H9 (cell line): ENCODE measurements around the gene ATP6V0B. TPM values are rescaled to one million over a fixed set of nuclear protein-coding genes. Genes with fewer than 3 reads are reported as not detected.

ENCODE experiments used
- DNase-seq: peaks from one replicate; pipeline ENCODE4 v3.0.0-alpha.2; 2017
- H2AFZ ChIP-seq: one replicate; pipeline ENCODE4 v1.6.1; 2013; ENCODE audit warnings: mild to moderate bottlenecking, low read length, control low read depth, moderate library complexity
- H2AK5ac ChIP-seq: 2 replicates; pipeline ENCODE4 v1.6.1; 2013; ENCODE audit warnings: low read length, control low read depth, mixed read lengths; ENCODE audit not compliant: insufficient read length
- H2BK120ac ChIP-seq: one replicate; pipeline ENCODE4 v1.6.1; 2013; ENCODE audit warnings: low read depth, mild to moderate bottlenecking, low read length, control low read depth, inconsistent platforms; ENCODE audit not compliant: poor library complexity, severe bottlenecking
- H2BK12ac ChIP-seq: 2 replicates; pipeline ENCODE4 v1.6.1; 2013; ENCODE audit warnings: low read length, control low read depth, mixed read lengths, low read depth; ENCODE audit not compliant: insufficient read length
- H2BK15ac ChIP-seq: 2 replicates; pipeline ENCODE4 v1.6.1; 2013; ENCODE audit warnings: low read depth, low read length, control low read depth
- H2BK20ac ChIP-seq: one replicate; pipeline ENCODE4 v1.6.1; 2013; ENCODE audit warnings: low read depth, mild to moderate bottlenecking, low read length, control low read depth, inconsistent platforms; ENCODE audit not compliant: poor library complexity, severe bottlenecking
- H2BK5ac ChIP-seq: 2 replicates; pipeline ENCODE4 v1.6.1; 2013; ENCODE audit warnings: low read length, control low read depth, mixed read lengths; ENCODE audit not compliant: insufficient read length
- H3K14ac ChIP-seq: 2 replicates; pipeline ENCODE4 v1.6.1; 2013; ENCODE audit warnings: low read length, control low read depth; ENCODE audit not compliant: insufficient read depth
- H3K18ac ChIP-seq: 2 replicates; pipeline ENCODE4 v1.6.1; 2013; ENCODE audit warnings: low read depth, mild to moderate bottlenecking, mixed read lengths, low read length, control low read depth; ENCODE audit not compliant: insufficient read length
- H3K23ac ChIP-seq: 2 replicates; pipeline ENCODE4 v1.6.1; 2013; ENCODE audit warnings: low read length, control low read depth, mixed read lengths, low read depth; ENCODE audit not compliant: insufficient read length
- H3K23me2 ChIP-seq: 2 replicates; pipeline ENCODE4 v1.6.1; 2013; ENCODE audit warnings: low read depth, mild to moderate bottlenecking, mixed read lengths, low read length, control low read depth; ENCODE audit not compliant: insufficient read length, poor library complexity, severe bottlenecking
- H3K27ac ChIP-seq: 2 replicates; pipeline ENCODE4 v1.5.1; 2013; ENCODE audit warnings: low read length, control low read depth, mixed read lengths, low read depth; ENCODE audit not compliant: insufficient read length
- H3K27me3 ChIP-seq: 2 replicates; pipeline ENCODE4 v1.6.1; 2013; ENCODE audit warnings: low read length, control low read depth, inconsistent platforms; ENCODE audit not compliant: insufficient read depth
- H3K4ac ChIP-seq: 2 replicates; pipeline ENCODE4 v1.6.1; 2013; ENCODE audit warnings: low read depth, mild to moderate bottlenecking, control low read depth, inconsistent platforms, low read length, moderate library complexity
- H3K4me1 ChIP-seq: 2 replicates; pipeline ENCODE4 v1.6.1; 2013; ENCODE audit warnings: low read length, control low read depth, inconsistent platforms; ENCODE audit not compliant: insufficient read depth
- H3K4me2 ChIP-seq: 2 replicates; pipeline ENCODE4 v1.6.1; 2013; ENCODE audit warnings: low read length, control low read depth, mixed read lengths; ENCODE audit not compliant: insufficient read length, insufficient read depth
- H3K56ac ChIP-seq: 2 replicates; pipeline ENCODE4 v1.6.1; 2013; ENCODE audit warnings: low read depth, mild to moderate bottlenecking, mixed read lengths, low read length, control low read depth; ENCODE audit not compliant: insufficient read length
- H3K79me1 ChIP-seq: 2 replicates; pipeline ENCODE4 v1.6.1; 2013; ENCODE audit warnings: low read depth, mild to moderate bottlenecking, moderate library complexity, low read length, control low read depth, inconsistent platforms; ENCODE audit not compliant: insufficient read depth, poor library complexity, severe bottlenecking
- H3K79me2 ChIP-seq: 2 replicates; pipeline ENCODE4 v1.6.1; 2013; ENCODE audit warnings: low read length, control low read depth, inconsistent platforms; ENCODE audit not compliant: insufficient read depth
- H3K9ac ChIP-seq: 2 replicates; pipeline ENCODE4 v1.6.1; 2013; ENCODE audit warnings: low read length, control low read depth, mixed read lengths; ENCODE audit not compliant: insufficient read length; ENCODE audit errors: extremely low read depth
- H3K9me3 ChIP-seq: one replicate; pipeline ENCODE4 v1.6.1; 2013; ENCODE audit warnings: low read depth, low read length, inconsistent platforms; ENCODE audit not compliant: control insufficient read depth
- H3T11ph ChIP-seq: one replicate; pipeline ENCODE4 v1.6.1; 2013; ENCODE audit warnings: mild to moderate bottlenecking, low read length, control low read depth, inconsistent platforms
- H4K20me1 ChIP-seq: one replicate; pipeline ENCODE4 v1.6.1; 2013; ENCODE audit not compliant: control insufficient read depth, insufficient read length, insufficient read depth
- H4K5ac ChIP-seq: 2 replicates; pipeline ENCODE4 v1.6.1; 2013; ENCODE audit warnings: low read depth, mild to moderate bottlenecking, mixed read lengths, low read length, control low read depth; ENCODE audit not compliant: insufficient read length
- H4K8ac ChIP-seq: replicated peaks from 2 replicates; pipeline ENCODE4 v1.6.1; 2013; ENCODE audit warnings: low read length, control low read depth, mixed read lengths, low read depth; ENCODE audit not compliant: insufficient read length
- H4K91ac ChIP-seq: 2 replicates; pipeline ENCODE4 v1.6.1; 2013; ENCODE audit warnings: low read depth, mild to moderate bottlenecking, moderate library complexity, mixed read lengths, low read length, control low read depth; ENCODE audit not compliant: insufficient read length
- H3K27ac Mint-ChIP-seq, 3 experiments: 2 replicates in 2 of 3; 3 replicates in 1 of 3; pipeline ENCODE4 v1.8.0; 2020 to 2021; ENCODE audit warnings: mixed read lengths in 3 of 3, mild to moderate bottlenecking in 1 of 3, moderate library complexity in 1 of 3
- H3K27me3 Mint-ChIP-seq: 2 replicates; pipeline ENCODE4 v1.8.0; 2021; ENCODE audit warnings: low read depth, mild to moderate bottlenecking, moderate library complexity, mixed read lengths
- H3K36me3 Mint-ChIP-seq, 3 experiments: 2 replicates in 2 of 3; 3 replicates in 1 of 3; pipeline ENCODE4 v1.8.0; 2020 to 2021; ENCODE audit warnings: low read depth in 3 of 3, mixed read lengths in 3 of 3; ENCODE audit not compliant: insufficient read depth in 1 of 3
- H3K4me1 Mint-ChIP-seq, 2 experiments: 2 replicates each; pipeline ENCODE4 v1.8.0; 2020; ENCODE audit warnings: mixed read lengths in 2 of 2
- H3K4me3 Mint-ChIP-seq, 2 experiments: 2 replicates in 1 of 2; 3 replicates in 1 of 2; pipeline ENCODE4 v1.8.0; 2020 to 2021; ENCODE audit warnings: mild to moderate bottlenecking in 2 of 2, mixed read lengths in 2 of 2, moderate library complexity in 1 of 2
- H3K9me3 Mint-ChIP-seq, 2 experiments: 2 replicates in 1 of 2; 3 replicates in 1 of 2; pipeline ENCODE4 v1.8.0; 2020; ENCODE audit warnings: mild to moderate bottlenecking in 2 of 2, mixed read lengths in 2 of 2, moderate library complexity in 1 of 2
- WGBS: extraction: QIAGEN DNeasy Blood & Tissue Kit; methylation state at CpG from one replicate; pipeline ENCODE4 v1.1.7; 2013; ENCODE audit warnings: missing lambda C conversion rate, low lambda C conversion rate, mixed read lengths; ENCODE audit not compliant: insufficient read length; ENCODE audit errors: extremely low coverage; 5-methylcytosine and 5-hydroxymethylcytosine counted together
- total RNA-seq: library from RNA; stranded (reverse); gene quantifications from 2 replicates; pipeline ENCODE4 v1.2.1, GENCODE V29; 2021
- TF ChIP-seq, protein P1 (sequence below): fragments of 200-600 bp; sonication (generic); conservative IDR thresholded peaks from 3 replicates; pipeline ENCODE4 v1.8.0; 2021; ENCODE audit warnings: antibody characterized with exemption, mild to moderate bottlenecking

The ATP6V0B gene
- total RNA-seq, 1 experiment from 2014 or later, result 131 TPM

DNA sequence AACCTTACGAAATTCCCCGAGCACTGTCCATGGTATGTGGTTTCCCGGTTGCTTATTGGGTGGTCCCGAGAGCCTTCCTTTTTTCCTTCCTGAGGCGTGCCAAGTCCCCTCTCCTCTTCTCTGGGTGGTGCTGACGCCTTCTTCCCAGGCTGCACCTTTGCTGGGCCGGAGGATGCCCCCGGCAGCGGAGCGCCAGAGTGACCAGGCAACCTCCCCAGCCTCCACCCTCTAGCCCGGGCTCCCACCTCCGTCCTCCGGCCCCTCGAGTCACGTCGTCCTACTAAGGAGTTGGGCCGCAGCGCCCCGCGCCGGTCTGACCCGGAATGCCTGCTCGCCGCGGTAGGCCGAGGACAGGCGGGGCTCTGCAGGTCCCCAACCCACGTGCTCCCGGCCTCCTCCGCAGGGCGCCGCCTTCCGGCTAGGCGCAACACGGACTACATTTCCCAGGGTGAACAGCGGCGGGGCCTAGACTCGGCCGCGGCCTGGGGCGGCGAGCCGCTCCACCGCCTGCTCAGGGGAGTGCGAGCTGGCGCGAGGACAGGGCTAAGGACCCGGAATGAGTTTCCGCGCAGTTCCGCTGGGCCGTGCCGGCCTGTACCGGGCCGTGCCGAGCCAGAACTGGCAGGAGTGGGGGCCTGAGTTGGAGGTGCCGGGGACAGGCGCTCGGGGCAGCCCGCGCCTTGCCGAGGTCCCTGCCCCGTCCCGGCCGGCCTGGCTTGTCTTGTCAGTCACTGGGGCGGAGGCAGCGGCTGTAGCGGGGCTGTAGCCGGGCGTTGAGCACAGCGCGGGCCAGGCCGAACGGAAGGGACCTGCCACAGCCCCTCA is 28.3 kb upstream of the ATP6V0B start, which contains the start of gene IPO13:
IPO13 (plus strand) TSS at position 715 of the 825 bp plus-strand sequence. CDS start 651 bp downstream, outside the sequence.
- peak within 1 kb of the TSS; percentile 84 to 88 for H3K4me3 Mint-ChIP-seq
- no peak within 1 kb of the TSS for H4K91ac ChIP-seq
- H2BK20ac ChIP-seq, result no peak within 1 kb of the TSS
- H2AK5ac ChIP-seq, result no peak within 1 kb of the TSS
- H3K27me3 ChIP-seq, result no peaks in the 10 kb centered on the region
- H4K20me1 ChIP-seq, result no peaks in the 10 kb centered on the region
- H2BK5ac ChIP-seq, result no peak within 1 kb of the TSS
- no peaks in the 10 kb centered on the region; the same call in 1 of the 2 replicates for H3K27me3 Mint-ChIP-seq
- peaks cover 10% of the 10 kb centered on the region for H3K23me2 ChIP-seq
- no peak within 1 kb of the TSS for H4K5ac ChIP-seq
- no peak within 1 kb of the TSS for H3T11ph ChIP-seq
- TF ChIP-seq, protein P1, sequence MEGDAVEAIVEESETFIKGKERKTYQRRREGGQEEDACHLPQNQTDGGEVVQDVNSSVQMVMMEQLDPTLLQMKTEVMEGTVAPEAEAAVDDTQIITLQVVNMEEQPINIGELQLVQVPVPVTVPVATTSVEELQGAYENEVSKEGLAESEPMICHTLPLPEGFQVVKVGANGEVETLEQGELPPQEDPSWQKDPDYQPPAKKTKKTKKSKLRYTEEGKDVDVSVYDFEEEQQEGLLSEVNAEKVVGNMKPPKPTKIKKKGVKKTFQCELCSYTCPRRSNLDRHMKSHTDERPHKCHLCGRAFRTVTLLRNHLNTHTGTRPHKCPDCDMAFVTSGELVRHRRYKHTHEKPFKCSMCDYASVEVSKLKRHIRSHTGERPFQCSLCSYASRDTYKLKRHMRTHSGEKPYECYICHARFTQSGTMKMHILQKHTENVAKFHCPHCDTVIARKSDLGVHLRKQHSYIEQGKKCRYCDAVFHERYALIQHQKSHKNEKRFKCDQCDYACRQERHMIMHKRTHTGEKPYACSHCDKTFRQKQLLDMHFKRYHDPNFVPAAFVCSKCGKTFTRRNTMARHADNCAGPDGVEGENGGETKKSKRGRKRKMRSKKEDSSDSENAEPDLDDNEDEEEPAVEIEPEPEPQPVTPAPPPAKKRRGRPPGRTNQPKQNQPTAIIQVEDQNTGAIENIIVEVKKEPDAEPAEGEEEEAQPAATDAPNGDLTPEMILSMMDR, result peak; percentile 84
- no peak within 1 kb of the TSS for H2BK12ac ChIP-seq
- H3K9ac ChIP-seq, result peak within 1 kb of the TSS; percentile 80
- no peaks in the 10 kb centered on the region for H3K79me1 ChIP-seq
- H3K27ac Mint-ChIP-seq, result peak within 1 kb of the TSS; percentile 92 to 98 (median 97); a peak in 6 of 7 replicates
- peak within 1 kb of the TSS; percentile 63 for H3K4me2 ChIP-seq
- peaks cover 0 to 9% (median 7%) of the 10 kb centered on the region in 3 experiments; a peak in 6 of 7 replicates for H3K36me3 Mint-ChIP-seq
- H3K56ac ChIP-seq, result no peak within 1 kb of the TSS
- H3K4me1 Mint-ChIP-seq, result peaks cover 26 to 34% of the 10 kb centered on the region in 2 experiments
- no peaks in the 10 kb centered on the region for H3K79me2 ChIP-seq
- H2BK120ac ChIP-seq, result no peak within 1 kb of the TSS
- no peaks in the 10 kb centered on the region for H3K9me3 Mint-ChIP-seq
- H3K23ac ChIP-seq, result no peak within 1 kb of the TSS
- H3K9me3 ChIP-seq, result no peaks in the 10 kb centered on the region
- no CpG with 5 or more reads among the region's 74 CpGs for WGBS
- DNase-seq, result peak; percentile 98
- H3K27ac ChIP-seq, result no peak within 1 kb of the TSS
- no peak within 1 kb of the TSS for H2BK15ac ChIP-seq
- H3K4me1 ChIP-seq, result no peaks in the 10 kb centered on the region
- H3K4ac ChIP-seq, result no peak within 1 kb of the TSS
- H2AFZ ChIP-seq, result no peak within 1 kb of the TSS
- H3K14ac ChIP-seq, result peak within 1 kb of the TSS; percentile 99
- no peak within 1 kb of the TSS for H4K8ac ChIP-seq
- H3K18ac ChIP-seq, result peak within 1 kb of the TSS; percentile 98
